NCI-H1417 (cell line): Measurements from ENCODE around the gene ELP2.
A peak's percentile ranks its signal among the peaks of the same experiment; 100 is the strongest.

Experiments
- DNase-seq, 3 experiments: peaks; one replicate each; lab custom pipeline; 2025; lab: John Stamatoyannopoulos, UW

ELP2 gene

GRCh38 chr18:36126668-36127067 is 3.0 kb upstream of the ELP2 start:
- no peak for DNase-seq

GRCh38 chr18:36127836-36128529 is 1.7 kb upstream of the ELP2 start:
- DNase-seq, result no peak

- DNase-seq, result peak in 1 of 3 experiments; percentile 76
These were observed 1.2 kb upstream of the ELP2 start for GRCh38 chr18:36128530-36128870.

GRCh38 chr18:36128907-36129299 is 796 bp upstream of the ELP2 start:
- DNase-seq, result no peak

- no peak for DNase-seq
These were observed 536 bp downstream of the ELP2 start for GRCh38 chr18:36130039-36130831.

GRCh38 chr18:36130883-36131653 is 1.4 kb downstream of the ELP2 start:
- DNase-seq, result no peak

- no peak for DNase-seq
These were observed 2.2 kb downstream of the ELP2 start for GRCh38 chr18:36131692-36132483.

GRCh38 chr18:36132756-36133155 is 3.1 kb downstream of the ELP2 start:
- DNase-seq, result no peak

GRCh38 chr18:36135264-36135663 is 5.6 kb downstream of the ELP2 start:
- DNase-seq, result no peak

GRCh38 chr18:36139245-36139644 is 9.5 kb downstream of the ELP2 start:
- DNase-seq, result peak in 1 of 3 experiments; percentile 9

GRCh38 chr18:36141576-36141975 is 11.9 kb downstream of the ELP2 start:
- no peak for DNase-seq

- DNase-seq, result no peak
These were observed 13.1 kb downstream of the ELP2 start for GRCh38 chr18:36142751-36143150.

- DNase-seq, result no peak
These were observed 13.7 kb downstream of the ELP2 start for GRCh38 chr18:36143391-36143790.

- no peak for DNase-seq
These were observed 20.0 kb downstream of the ELP2 start for GRCh38 chr18:36149514-36150289.

GRCh38 chr18:36152781-36153180 is 23.1 kb downstream of the ELP2 start:
- DNase-seq, result no peak

- DNase-seq, result no peak
These were observed 23.5 kb downstream of the ELP2 start for GRCh38 chr18:36153203-36153602.

GRCh38 chr18:36153771-36154170 is 24.1 kb downstream of the ELP2 start:
- DNase-seq, result no peak

- no peak for DNase-seq
These were observed 26.4 kb downstream of the ELP2 start for GRCh38 chr18:36155851-36156757.

- DNase-seq, result no peak
These were observed 27.7 kb downstream of the ELP2 start for GRCh38 chr18:36157441-36157840.

GRCh38 chr18:36158266-36158867 is 28.7 kb downstream of the ELP2 start:
- no peak for DNase-seq
